Ascending aorta (tissue), 2 donors: ENCODE measurements around the gene CAMKV. TPM values are rescaled to one million over a fixed set of nuclear protein-coding genes. Genes with fewer than 3 reads are reported as not detected.

Experiments used
- DNase-seq, 2 donors: peaks; one replicate each; pipeline ENCODE4 v3.0.0-alpha.2; 2019; ENCODE audit warnings: low spot score in 2 of 2
- H3K27ac ChIP-seq, 2 donors: fragments of 200-600 bp; sonication (generic); one replicate each; pipeline ENCODE4 v1.5.1; 2016 to 2017; ENCODE audit warnings: mild to moderate bottlenecking in 1 of 2
- H3K27me3 ChIP-seq: fragments of 200-600 bp; sonication (generic); one replicate; pipeline ENCODE4 v1.5.1; 2017
- H3K36me3 ChIP-seq, 2 donors: fragments of 200-600 bp; sonication (generic); one replicate each; pipeline ENCODE4 v1.5.1; 2016
- H3K4me1 ChIP-seq, 2 donors: fragments of 200-600 bp; sonication (generic); one replicate each; pipeline ENCODE4 v1.5.1; 2016 to 2017; ENCODE audit warnings: mild to moderate bottlenecking in 1 of 2
- H3K4me3 ChIP-seq, 2 donors: fragments of 200-600 bp; sonication (generic); one replicate each; pipeline ENCODE4 v1.5.1; 2016 to 2017; ENCODE audit warnings: mild to moderate bottlenecking in 1 of 2
- H3K9me3 ChIP-seq, 2 donors: fragments of 200-600 bp; sonication (generic); one replicate each; pipeline ENCODE4 v1.5.1; 2016
- intact Hi-C: fragments of 100-400 bp; cut with DNase I; formaldehyde crosslinking; loops from one replicate; pipeline ENCODE4 v1.15.1; 2023
- total RNA-seq: library from RNA; depleted of rRNA; stranded (reverse); fragments of >200 nt; gene quantifications from one replicate; pipeline ENCODE4 v1.1.0, GENCODE V29; 2016
- TF ChIP-seq, protein P1 (sequence below), 3 experiments: fragments of 200-600 bp in 2 of 3; fragments of 450-650 bp in 1 of 3; sonication (generic) in 2 of 3; IDR thresholded peaks; one replicate each; pipeline ENCODE4 v1.5.1; 2016 to 2019; ENCODE audit warnings: antibody characterized with exemption in 3 of 3, mild to moderate bottlenecking in 1 of 3, moderate library complexity in 1 of 3

The CAMKV gene
- total RNA-seq, 1 donor from 2014 or later, result not detected

DNA sequence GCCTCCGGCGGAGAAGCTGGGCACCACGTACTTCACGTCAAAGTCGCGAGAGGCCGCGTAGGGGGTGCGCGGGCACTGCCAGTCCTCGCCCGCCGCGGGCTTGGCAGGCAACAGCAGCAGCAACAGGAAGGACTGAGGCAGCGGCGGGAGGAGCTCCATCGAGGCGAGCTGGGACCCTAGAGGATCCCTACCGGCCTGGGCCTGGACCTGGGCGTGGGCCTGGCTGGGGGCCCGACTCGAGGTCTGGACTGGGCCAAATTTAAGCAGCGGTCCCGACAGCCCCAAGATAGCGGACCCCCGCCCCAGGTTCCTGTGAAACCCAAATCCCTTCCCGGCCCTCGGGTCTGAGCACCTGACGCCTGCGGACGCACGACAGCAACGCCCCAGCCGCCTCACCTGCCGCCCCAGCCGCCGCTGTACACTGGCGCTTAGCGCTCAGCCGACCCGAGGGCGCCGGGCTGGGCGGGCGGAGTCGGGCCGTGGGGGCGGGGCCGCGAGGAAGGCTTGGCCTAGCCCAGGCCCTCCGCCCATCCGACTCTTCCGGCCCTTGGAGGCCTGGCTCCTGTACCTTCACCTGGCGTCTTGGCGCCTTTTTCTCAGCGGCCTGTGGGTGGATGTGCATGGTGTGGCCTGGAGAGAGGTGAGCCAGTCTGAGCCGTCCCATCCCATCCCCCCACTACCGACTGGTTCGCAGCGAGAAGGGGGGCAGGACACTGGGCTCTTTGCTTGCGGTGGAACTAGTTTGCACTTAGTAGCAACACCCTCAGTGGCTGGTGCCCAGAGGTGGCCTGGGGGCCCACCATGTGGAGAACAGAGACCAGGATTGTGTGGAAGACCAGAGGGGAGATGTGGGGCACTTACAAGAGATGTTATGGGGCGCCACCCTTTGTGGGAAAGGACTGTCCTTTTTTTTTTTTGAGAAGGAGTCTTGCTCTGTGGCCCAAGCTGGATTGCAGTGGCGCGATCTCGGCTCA lies 34.0 kb upstream of the CAMKV start, which contains the start of gene MST1R:
MST1R (minus strand) TSS at position 423 of the 974 bp plus-strand sequence; CDS start at position 159, 264 bp downstream.
- Histone ChIP-seq H3K4me1 (peaks cover 0 to 25% of the 10 kb centered on the region in 2 donors), H3K9me3 (no peaks in the 10 kb centered on the region), H3K27ac (no peak within 1 kb of the TSS), H3K4me3 (peak within 1 kb of the TSS; percentile 11 to 45), H3K36me3 (peaks cover 0 to under 1% of the 10 kb centered on the region in 2 donors), H3K27me3 (no peaks in the 10 kb centered on the region)
- intact Hi-C loops, result no loop called here
- DNase-seq, result peak; percentile 17 to 69
- TF ChIP-seq, protein P1, sequence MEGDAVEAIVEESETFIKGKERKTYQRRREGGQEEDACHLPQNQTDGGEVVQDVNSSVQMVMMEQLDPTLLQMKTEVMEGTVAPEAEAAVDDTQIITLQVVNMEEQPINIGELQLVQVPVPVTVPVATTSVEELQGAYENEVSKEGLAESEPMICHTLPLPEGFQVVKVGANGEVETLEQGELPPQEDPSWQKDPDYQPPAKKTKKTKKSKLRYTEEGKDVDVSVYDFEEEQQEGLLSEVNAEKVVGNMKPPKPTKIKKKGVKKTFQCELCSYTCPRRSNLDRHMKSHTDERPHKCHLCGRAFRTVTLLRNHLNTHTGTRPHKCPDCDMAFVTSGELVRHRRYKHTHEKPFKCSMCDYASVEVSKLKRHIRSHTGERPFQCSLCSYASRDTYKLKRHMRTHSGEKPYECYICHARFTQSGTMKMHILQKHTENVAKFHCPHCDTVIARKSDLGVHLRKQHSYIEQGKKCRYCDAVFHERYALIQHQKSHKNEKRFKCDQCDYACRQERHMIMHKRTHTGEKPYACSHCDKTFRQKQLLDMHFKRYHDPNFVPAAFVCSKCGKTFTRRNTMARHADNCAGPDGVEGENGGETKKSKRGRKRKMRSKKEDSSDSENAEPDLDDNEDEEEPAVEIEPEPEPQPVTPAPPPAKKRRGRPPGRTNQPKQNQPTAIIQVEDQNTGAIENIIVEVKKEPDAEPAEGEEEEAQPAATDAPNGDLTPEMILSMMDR (IDR thresholded peaks at IDR 0.05), result no peak

DNA sequence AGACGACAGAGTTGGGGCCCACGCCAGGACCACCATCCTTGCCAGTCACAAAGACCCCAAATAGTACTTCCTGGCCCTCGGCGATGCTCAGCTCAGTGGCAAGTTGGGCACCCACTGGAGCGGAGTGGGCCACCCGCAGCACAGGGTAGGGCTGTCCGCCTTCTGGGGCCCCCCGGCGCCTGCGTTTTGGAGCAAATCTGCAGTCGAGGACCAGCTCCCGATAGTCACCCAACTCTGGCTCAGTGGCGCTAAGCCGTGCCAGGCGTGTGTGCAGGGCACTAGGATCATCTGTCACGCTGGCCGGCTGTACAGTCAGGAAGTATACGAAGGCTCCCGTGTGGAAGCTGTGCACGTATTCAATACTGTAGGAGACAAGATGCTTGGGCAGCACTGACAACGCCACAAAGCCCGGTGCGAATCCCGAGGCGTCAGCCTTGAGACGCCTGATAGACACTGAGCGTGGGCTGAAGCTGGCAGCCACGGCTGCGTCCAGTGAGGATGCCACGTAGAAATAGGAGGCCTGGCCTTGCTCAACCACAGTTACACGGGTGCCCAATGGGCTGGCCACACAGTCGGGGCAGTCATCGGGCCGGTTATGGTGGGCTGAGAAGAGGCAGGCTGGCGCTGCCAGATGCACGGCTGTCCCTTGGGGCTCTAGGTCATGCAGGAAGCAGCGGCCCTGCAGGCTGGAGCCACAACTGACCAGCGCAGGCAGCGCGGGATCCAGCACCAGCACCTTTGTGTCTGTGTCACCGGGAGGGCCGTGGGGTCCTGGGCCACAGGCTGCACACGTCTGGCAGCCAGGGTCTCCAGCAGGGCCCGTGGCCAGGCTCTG lies 33.0 kb upstream of the CAMKV start:
- TF ChIP-seq, protein P1 (IDR thresholded peaks at IDR 0.05), result no peak
- no peak overlapping the region for H3K27ac ChIP-seq
- peaks cover 0 to 25% of the 10 kb centered on the region in 2 donors for H3K4me1 ChIP-seq
- DNase-seq, result no peak
- intact Hi-C loops, result no loop called here
- no peaks in the 10 kb centered on the region for H3K27me3 ChIP-seq
- no peak overlapping the region for H3K4me3 ChIP-seq
- H3K36me3 ChIP-seq, result no peaks in the 10 kb centered on the region
- no peaks in the 10 kb centered on the region for H3K9me3 ChIP-seq

DNA sequence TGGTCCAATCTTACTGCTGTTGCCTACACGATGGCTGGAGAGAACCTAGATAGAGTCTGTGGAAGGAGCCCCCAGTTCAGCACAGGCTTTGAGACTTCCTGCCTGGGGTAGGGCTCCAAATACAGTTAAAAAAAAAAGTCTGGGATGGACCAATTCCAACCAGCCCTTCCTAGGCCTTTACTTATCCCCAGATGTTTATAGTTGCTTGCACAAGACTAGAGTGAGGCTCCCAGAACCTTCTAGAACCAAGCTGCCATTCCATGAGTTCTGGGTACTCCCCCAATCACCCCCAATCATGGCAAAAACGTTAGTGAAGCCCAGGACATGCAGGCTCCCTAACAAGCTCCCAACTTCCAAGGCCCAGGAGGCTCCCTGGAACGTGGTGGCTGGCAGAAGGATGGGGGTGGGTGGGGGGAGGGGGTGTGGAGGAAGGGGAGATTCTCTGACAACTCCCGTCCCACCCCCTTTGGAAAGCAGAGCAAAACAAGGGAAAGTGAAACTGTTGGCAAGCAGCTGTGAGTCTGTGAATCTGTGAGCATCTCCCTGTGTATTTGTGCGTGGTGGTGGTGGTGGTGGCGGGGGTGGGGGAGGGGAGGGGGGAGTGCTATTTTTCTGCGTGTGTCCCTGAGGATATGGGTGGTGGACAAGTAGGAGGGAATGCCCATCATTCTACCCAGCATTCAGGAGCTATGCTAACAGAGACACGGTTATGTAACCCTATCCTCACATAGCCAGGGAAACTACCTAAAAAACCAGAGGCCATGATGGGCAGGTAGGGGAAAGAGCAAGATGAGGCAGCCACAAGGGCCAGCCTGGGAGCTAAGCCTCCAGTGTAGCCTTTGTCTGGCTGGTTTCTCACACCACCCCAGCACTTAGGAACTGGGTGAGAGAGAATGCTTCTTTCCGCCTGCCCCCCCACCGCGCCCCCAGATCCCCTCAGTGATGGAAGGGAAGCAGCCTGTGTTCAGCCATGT lies 31.9 kb upstream of the CAMKV start:
- Histone ChIP-seq H3K27me3 (no peaks in the 10 kb centered on the region), H3K9me3 (no peaks in the 10 kb centered on the region), H3K4me3 (no peak overlapping the region), H3K4me1 (peaks cover 0 to 24% of the 10 kb centered on the region in 2 donors), H3K27ac (peak overlapping the region; percentile 59 to 69), H3K36me3 (no peaks in the 10 kb centered on the region)
- intact Hi-C loops, result no loop called here
- TF ChIP-seq, protein P1 (IDR thresholded peaks at IDR 0.05), result no peak
- no peak for DNase-seq

DNA sequence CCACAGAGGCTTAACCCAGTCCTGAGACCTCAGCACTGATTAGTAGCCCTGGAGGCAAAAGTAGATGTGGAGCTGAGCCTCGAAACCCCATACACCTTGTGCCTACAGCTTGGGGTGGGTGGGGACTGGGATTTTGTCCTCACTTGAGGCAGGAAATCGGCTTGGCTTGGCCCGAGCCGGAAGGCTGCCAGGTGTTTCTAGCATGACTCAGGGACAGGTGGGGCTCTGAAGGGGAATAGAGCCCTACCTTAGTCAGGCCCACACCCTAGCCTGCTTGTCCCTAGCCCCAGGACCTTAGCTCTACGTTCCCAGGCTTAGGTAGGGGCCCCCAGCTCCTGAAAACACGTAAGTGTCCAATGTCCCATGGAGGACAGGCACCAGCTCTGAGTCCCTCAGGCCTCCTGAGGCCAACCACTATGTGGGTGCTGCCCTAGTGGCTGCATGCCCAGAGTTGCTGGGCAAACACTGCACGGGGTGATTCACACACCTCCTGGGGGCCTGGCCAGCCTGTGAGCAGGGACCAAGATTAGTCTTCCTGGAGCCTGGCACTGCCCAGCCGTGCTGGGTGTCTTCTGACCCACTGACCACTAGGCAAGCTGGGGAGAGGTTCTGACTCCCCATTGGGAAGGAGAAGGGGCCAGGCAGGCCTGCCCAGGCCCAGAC lies 30.9 kb upstream of the CAMKV start:
- H3K27ac ChIP-seq, result peak overlapping the region; percentile 59 to 69
- DNase-seq, result peak; percentile 24 to 79
- no peaks in the 10 kb centered on the region for H3K9me3 ChIP-seq
- peaks cover 0 to 2% of the 10 kb centered on the region in 2 donors for H3K36me3 ChIP-seq
- no peaks in the 10 kb centered on the region for H3K27me3 ChIP-seq
- intact Hi-C loops, result no loop called here
- peaks cover 0 to 16% of the 10 kb centered on the region in 2 donors for H3K4me1 ChIP-seq
- TF ChIP-seq, protein P1 (IDR thresholded peaks at IDR 0.05), result no peak
- H3K4me3 ChIP-seq, result no peak overlapping the region
